NCI-H526 treated with DMSO at 0.1 percent for 48 hours (cell line): Measurements from ENCODE around the gene MYBPC1.
A peak's percentile ranks its signal among the peaks of the same experiment; 100 is the strongest.
"Not testable (repeated sequence)": the region's sequence is repeated elsewhere in the genome, so short reads cannot be mapped to it uniquely, and the experiment has no call there.

Experiments used
- DNase-seq: peaks from one replicate; lab custom pipeline; 2025; lab: John Stamatoyannopoulos, UW

MYBPC1 gene

GRCh38 chr12:101594700-101595099 lies at the start of gene MYBPC1:
MYBPC1 (plus strand) TSS chr12:101594971; CDS start chr12:101595071, 100 bp downstream.
- DNase-seq, result no peak

GRCh38 chr12:101551362-101552114 lies 43.2 kb upstream of the MYBPC1 start:
- no peak for DNase-seq

DNA sequence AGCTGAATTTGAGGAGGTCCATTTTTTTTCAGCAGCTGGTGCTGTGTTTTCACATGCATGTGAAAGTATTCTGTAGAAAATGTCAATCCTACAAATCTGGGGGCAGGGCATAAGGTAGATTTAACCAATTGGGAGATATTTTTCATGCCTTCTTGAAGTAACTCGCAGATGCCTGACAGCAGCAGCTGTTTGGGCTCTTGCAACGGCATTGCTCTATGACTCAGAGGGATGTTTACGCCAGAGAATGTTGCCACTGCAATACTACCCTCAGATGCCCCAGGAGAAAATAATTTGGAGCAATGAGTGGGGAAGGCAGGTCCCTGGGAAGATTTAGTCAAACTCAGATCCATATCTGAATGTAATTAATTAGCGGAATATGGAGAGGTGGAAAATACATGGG lies 42.5 kb upstream of the MYBPC1 start:
- DNase-seq, result no peak

- no peak for DNase-seq
Measured at GRCh38 chr12:101557094-101557493, 37.7 kb upstream of the MYBPC1 start.

DNA sequence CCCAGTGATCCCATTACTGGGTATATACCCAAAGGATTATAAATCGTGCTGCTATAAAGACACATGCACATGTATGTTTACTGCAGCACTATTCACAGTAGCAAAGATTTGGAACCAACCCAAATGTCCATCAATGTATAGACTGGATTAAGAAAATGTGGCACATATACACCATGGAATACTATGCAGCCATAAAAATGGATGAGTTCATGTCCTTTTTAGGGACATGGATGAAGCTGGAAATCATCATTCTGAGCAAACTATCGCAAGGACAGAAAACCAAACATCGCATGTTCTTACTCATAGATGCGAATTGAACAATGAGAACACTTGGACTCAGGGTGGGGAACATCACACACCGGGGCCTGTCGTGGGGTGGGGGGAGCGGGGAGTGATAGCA lies 36.0 kb upstream of the MYBPC1 start:
- not testable (repeated sequence) for DNase-seq

- DNase-seq, result no peak
Measured at GRCh38 chr12:101563212-101563611, 31.6 kb upstream of the MYBPC1 start.

GRCh38 chr12:101564912-101565311 lies 29.9 kb upstream of the MYBPC1 start:
- DNase-seq, result no peak

DNA sequence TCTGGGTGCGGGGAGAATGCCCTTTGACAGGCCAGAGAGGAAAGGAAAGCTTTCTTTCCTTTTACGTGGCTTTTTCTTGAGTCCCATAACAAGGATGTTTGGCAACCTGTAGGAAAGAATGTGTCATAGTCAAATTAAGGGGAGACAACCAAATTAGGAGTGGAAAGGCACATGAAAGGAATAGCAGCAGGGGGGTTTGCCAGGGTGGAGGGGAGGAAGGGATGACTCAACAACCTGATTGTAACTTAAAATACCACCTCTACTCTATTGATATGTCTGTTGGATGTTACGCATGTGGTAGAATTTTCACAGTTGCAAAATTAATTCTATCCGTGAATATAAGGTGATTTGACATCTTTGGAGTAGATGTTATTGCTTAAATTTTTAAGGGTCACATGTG lies 28.5 kb upstream of the MYBPC1 start:
- DNase-seq, result peak; percentile 10

GRCh38 chr12:101567918-101568317 lies 26.9 kb upstream of the MYBPC1 start:
- no peak for DNase-seq

DNA sequence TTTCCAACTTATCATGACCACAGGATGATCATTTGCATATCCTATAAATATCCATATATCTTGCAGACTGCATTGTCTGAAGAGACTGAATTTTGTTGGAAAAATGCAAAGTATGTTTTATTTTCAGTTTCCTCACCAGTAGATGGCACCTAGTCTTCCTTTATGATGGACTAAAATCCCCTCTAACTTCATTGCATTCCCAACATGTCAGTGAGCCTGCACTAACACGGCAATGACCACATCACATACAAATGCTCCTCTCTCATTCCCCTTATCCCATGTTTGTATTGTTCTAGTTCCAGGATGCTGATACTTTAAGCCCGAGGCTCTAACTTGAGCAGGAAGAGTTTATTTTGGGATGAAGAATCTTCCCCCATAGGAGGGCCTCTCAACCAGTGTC lies 24.7 kb upstream of the MYBPC1 start:
- DNase-seq, result peak; percentile 64

- no peak for DNase-seq
Measured at GRCh38 chr12:101571105-101571504, 23.7 kb upstream of the MYBPC1 start.

GRCh38 chr12:101573743-101574142 lies 21.0 kb upstream of the MYBPC1 start:
- DNase-seq, result no peak

- no peak for DNase-seq
Measured at GRCh38 chr12:101578417-101578816, 16.4 kb upstream of the MYBPC1 start.

GRCh38 chr12:101581190-101581589 lies 13.6 kb upstream of the MYBPC1 start:
- no peak for DNase-seq

DNA sequence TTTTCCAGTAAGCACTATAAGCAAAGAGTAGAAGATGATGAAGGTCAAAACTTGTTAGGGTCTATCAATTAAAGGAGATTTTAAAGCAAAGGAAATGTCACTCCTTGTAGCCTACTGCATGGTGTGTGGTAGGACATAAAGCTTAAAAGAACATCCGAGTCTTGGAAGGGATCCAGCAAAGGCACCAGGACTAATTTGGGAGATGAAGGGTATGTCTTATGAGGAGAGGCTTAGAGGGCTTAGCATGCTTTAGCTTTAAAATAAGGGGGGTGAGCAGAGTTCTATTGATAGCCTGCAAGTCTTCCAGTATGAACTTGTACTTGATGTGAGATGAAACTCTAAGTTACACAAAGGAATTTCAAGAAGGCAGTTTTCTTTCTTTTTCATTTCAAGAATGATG lies 11.8 kb upstream of the MYBPC1 start:
- DNase-seq, result no peak

DNA sequence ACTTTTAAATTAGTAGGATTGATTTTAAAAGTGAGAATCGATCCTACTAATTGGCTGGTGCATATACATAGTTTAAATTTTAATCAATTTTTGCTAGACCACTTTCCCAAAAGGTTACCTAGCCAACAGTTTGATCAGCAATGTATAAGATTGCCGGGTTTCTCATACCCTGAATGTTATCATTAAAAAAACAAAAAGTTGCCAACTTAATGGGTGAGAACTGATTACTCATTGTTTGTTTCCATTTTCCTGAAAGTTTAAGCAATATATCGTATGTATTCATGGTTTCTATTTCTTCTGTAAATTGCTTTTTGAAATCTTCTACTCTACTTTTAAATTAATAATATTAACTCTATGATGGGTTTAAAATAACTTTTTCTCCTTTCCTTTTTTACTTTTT lies 4.4 kb upstream of the MYBPC1 start:
- no peak for DNase-seq

DNA sequence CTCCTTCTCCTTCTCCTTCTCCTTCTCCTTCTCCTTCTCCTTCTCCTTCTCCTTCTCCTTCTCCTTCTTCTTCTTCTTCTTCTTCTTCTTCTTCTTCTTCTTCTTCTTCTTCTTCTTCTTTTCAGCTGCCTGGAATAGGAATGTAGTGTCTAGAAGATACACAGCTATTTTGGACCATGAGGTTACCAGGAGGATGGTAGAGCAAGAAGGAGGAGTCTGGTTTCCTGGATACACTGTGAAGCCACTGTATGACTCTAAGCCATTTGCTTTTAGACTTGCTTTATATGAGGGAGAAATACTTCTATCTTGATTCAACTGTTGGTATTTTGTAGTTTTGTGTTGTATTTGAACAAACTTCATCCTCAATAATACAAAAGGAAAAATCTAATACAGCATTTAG lies 3.0 kb upstream of the MYBPC1 start:
- no peak for DNase-seq

DNA sequence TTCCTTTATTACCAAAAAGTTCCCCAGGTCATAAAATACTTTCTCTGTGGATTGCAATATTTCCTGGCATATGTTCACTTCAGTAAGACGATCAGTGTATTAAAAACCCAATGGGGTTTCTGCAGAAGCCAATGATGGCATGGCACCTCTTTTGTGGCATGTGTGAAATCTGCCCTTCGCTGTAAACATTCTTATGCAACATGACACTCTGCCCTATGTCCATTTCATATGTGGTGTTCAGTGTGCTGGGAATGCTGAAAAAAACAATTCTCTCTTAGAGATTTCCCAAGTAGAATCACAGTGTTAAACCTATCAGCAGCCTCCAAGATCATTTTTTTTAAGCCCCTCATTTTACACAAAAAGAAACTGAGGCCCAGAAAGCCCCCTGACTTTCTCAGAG lies 2.3 kb upstream of the MYBPC1 start:
- DNase-seq, result no peak

GRCh38 chr12:101592921-101593320 lies 1.9 kb upstream of the MYBPC1 start:
- DNase-seq, result no peak

- DNase-seq, result peak; percentile 74
Measured at GRCh38 chr12:101596172-101596571, 1.4 kb downstream of the MYBPC1 start.

DNA sequence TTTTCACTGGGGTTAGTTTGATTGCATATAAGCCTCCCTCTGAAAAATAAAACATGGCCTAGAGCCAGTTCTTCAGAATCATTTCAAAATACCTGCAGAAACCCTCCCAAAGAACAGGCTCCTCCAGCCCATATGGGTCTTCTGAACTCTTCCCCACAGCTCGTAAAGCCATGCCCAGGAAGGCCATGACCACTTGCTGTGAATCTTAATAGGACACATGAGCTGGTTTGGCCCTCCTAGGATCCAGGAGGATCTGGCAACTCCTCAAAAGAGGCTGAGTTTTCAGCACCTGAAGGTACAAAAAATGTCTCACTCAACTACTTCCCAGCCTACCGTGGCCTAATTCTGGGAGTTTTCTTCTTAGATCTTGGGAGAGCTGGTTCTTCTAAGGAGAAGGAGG lies 2.4 kb downstream of the MYBPC1 start:
- DNase-seq, result no peak

- no peak for DNase-seq
Measured at GRCh38 chr12:101598483-101598882, 3.7 kb downstream of the MYBPC1 start.

DNA sequence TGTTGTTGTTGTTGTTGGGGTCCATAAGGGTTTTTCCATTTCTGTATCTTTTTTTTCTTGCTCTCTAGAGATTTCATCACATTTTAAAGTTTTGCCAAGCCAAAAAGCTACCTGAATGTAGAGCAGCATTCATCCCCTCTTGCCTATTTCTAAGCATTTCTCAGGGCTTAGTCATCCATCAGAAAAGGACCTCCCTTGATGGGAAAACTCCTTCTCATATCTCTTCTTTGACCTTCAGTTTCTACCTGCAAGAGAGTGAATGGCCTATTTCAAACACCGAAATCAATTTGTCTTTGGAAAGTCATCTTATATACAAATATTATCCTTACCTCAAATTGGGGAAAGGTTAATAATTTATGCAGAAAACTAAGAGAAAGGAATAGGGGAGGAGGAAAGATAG lies 4.5 kb downstream of the MYBPC1 start:
- DNase-seq, result no peak

DNA sequence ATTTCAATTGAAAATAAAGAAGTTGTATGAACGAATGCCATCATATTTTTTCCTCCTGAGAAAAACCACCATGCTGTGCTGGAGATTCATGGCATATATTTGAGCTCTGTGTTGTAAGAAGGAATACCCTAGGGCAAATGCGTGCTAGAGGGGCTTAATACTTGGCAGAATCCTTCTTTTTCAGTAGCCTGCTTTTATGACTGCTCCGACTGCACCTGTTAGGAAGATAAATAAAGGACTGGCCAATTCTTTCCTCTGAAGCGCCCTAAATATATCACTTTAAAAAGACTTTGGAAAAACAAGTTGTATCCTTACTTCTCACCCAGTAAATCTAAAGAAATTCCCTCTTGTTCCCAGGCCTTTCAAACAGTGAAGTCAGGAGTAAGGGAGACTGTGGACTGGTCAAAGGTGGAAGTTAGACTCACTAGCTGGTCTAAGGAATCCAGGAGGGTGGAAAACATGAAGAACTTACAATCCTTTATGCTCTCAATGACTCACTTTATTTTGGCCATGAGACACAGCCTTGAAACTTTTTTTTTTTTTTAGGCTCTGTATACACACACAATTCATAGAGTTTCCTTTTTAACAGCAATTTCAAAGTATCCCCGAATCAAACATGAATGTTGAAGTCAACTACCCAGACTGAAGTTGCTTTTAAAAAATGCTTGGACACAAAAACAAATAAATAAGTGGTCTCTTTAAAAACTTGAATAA lies 5.2 kb downstream of the MYBPC1 start:
- no peak for DNase-seq
